ENCODE results near the gene COG5.
A peak's percentile ranks its signal among the peaks of the same experiment; 100 is the strongest.

COG5 gene

DNA sequence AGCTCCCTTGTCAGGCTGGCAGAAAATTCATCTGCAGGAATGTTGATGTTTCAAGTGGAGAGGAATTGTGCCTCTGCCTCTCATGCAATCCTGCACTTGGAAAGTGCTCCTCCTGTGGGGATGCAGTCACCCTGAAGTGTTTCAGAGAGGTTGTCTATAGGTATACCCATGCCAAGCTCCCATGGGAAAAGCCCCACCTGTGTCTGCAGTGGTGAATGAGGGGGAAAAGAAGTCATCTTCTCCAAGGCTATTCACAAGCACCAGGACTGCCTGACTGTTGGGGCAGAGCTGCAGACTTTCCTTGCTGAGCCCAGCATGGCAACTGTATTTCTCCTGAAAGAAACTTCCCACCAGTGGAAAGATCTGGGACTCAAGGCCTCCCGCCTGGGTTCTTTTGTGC, 58.4 kb downstream of the COG5 start:
- no peak for DNase-seq

DNA sequence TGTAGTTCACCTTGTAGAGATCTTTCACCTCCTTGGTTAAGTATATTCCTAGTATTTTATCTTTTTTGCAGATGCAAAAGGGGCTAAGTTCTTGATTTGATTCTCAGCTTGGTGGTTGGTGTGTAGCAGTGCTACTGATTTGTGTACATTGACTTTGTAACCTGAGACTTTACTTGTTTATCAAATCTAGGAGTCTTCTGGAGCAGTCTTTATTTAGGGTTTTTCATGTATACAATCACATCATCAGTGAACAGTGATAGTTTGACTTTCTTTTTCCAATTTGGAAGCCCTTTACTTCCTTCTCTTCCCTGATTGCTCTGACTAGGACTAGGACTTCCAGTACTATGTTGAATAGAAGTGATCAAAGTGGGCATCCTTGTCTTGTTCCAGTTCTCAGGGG, 60.0 kb downstream of the COG5 start:
- DNase-seq = peak; percentile 37

DNA sequence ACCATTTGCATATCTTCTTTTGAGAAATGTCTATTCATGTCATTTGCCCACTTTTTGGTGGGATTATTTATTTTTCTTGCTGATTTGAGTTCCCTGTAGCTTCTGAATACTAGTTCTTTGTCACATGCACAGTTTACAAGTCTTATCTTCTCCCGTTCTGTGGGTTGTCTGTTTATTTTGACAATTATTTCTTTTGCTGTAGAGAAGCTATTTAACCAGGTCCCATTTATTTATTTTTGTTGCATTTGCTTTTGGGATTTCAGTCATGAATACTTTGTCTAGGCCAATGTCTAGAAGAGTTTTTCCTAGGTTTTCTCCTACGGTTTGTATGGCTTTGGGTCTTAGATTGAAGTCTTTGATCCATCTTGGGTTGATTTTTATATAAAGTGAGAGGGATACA, 60.9 kb downstream of the COG5 start:
- DNase-seq = no peak

DNA sequence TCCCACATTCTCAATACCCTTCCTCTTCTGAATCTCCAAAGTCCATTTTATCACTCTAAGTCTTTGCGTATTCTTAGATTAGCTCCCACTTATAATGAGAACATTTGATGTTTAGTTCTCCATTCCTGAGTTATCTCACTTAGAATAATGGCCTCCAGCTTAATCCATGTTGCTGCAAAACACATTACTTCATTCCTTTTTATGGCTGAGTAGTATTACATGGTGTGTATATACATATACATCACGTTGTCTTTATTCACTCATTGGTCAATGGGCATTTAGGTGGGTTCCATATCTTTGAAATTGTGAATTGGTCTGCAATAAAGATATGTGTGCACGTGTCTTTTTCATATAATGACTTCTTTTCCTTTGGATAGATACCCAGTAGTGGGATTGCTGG, 61.6 kb downstream of the COG5 start:
- DNase-seq = peak; percentile 72

DNA sequence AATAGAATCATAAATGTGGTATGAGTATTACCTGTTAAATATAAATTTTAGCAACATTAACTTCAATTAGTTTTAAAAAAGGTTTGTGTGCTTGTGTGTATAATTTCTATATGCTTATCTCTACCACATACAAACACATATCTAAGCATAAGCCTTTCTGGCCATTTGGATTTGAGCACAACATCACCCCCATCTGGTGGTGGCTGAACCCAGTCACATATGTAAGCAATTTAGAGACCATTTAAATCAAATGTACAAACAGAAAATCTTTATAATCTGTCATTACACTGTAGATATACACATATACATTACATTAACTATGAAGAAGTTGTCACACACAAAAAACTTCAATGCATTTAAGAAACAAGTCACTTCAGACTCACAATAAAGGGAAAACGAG, 62.1 kb downstream of the COG5 start:
- peak; percentile 42 for DNase-seq

DNA sequence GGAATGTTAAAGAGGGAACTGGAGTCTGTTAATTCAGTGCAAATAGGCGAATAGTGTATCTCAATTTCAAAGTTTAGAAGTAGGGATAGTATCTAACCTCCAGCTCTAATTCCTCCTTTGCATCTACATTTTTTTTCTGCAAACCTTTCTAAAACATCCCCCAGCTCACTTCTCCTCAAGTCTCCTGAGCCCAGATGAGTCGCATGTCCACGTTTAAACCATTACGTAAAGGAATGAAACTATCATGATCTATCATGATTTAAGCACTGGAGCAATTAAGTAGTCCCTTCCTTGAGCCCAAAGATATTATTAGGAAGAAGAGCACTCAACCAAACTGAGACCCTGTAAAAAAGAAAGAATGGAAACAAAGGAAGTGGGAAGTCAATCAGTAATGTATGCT, 64.0 kb downstream of the COG5 start:
- DNase-seq = no peak

DNA sequence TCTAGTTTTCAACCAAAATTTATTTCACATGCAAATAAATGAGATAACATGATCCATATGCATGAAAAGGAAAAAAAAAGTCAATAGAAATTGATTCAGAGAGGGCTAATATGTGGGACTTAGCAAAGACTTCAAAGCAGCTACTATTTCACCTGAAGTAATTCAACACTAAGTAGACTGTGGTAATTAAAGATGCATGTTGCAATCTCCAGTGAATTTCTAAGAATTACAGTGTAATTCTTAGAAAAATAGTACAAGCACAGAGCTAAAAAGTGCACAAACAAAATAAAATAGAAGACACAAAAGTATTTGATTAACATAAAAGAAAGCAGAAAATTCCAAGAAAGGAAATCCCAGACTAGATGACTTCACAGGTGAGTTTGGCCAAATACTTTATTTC, 68.2 kb downstream of the COG5 start:
- no peak for DNase-seq

DNA sequence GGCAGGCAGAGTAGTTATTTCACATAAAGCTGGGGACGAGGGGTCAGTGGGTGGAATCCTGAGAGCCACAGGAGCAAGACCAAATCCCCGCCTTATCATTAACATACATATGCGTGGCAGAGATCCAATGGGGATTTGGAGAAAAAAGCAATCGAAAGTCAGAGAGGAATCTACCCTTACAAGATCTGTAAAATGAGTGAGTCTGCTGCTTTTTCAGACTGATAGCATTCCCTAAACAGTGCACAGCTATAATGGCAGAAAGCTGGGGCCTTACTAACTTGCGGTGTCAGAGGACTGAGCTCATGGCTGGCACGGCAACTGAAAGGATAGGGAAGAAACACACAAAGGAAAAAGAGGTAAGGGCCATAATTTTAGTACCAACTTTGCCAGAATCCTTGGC, 68.8 kb downstream of the COG5 start:
- DNase-seq = no peak

DNA sequence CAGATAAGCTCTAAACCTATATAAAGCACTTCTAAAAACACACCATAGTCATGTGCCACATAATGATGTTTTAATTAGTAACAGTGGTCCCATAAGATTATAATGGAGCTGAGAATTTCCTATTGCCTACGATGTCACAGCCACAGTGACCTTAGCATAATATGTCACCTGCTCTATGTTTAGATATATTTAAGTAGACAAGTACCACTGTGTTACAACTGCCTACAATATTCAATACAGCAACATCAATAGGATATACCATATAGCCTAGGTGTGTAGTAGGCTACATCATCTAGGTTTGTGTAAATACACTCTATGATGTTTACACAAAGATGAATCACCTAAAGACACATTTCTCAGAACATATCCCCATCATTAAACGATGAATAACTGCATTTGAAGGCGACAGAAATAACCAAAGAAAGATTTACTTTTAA, 69.4 kb downstream of the COG5 start:
- DNase-seq = no peak

DNA sequence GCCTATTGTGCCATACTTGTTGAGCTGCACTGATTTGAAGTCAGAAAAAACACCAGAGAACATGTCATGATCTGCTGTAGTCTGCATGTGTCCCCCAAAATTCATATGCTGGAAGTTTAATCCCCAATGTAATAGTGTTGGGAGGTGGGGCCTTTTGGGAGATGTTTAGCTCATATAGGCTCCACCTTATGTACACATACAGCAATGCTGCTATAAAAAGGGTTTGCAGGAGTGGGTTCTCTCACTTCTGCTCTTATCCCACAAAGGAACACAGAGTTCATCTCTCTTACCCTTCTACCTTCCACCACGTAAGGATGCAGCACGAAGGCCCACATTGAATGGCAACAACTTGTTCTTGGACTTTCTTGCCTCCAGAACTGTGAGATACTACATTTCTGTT, 70.8 kb downstream of the COG5 start:
- no peak for DNase-seq

DNA sequence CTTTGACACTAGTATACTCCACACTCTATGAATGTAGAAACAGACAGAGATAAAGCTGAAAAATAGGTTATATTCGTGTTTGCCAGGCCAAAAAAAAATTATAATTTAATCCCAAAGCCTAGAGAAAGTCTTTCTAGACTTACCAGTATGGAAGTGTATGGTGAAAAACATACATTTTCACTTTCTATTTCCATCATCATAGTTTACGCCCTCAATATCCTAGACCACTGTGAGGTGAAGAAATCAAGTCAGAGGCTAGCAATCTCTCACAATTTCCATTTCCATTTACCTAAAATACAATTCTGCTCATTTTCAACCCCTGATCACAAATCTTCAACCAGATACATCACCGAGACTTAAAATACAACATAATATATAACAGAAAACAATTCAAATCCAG, 77.7 kb downstream of the COG5 start:
- no peak for DNase-seq

DNA sequence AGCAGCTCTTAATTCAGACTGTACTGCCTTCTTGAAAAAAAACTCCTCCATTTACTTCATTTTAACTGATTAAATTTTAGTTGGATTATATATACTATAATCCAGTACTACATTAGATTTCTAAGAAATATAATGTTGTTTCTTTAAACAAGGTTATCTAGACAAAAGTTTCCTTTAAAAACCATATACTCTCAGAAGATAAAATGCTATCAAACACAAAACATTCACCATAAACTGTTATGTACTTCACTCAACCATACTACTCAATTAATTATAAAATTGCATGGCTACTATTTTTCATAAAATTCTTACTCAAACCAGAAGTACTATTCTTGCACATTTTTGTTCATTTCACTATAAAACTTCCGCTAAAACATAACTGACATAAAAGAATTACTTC, 81.1 kb downstream of the COG5 start:
- DNase-seq = no peak

DNA sequence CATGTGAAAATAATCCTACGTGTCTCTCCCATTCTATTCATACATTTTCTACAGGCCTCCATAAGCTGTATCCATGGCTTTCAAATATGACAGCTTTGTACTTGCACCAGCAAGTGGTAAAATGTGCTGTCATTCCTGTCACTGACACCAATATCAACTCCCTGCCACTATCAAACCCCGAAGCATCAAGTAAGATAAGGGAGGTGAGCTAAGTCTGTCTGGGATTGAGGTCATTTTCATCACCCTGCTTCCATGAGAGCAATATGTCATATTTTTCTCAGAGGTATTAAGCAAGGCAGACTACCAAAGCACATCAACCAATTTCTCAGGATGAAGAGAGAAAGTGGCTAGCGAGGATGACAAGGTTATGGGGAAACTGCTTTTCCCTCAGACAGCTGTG, 82.8 kb downstream of the COG5 start:
- no peak for DNase-seq

DNA sequence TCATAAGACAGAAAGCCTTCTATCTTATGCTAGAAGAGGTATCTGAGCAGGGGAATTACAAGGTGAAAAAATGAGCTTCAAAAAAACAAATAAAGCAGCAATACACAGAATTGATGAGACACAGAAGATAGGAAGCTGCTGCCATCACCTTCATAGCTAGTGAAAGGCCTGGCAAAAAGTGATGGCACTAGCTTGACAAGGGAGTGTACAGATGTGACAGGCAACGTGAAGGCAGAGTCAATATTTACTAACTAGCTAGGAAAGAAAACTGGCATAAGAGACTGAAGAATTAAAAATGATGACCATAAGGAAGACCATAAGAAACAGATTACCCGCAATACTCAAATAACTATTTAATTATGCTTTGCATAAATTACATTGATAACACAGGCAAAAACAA, 84.4 kb downstream of the COG5 start:
- peak; percentile 38 for DNase-seq

DNA sequence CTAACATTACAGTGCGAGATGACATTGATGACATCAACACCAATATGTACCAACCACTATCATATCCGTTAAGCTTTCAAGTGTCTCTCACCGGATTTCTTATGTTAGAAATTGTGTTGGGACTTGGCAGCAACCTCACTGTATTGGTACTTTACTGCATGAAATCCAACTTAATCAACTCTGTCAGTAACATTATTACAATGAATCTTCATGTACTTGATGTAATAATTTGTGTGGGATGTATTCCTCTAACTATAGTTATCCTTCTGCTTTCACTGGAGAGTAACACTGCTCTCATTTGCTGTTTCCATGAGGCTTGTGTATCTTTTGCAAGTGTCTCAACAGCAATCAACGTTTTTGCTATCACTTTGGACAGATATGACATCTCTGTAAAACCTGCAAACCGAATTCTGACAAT, 89.6 kb downstream of the COG5 start:
- no peak for DNase-seq

DNA sequence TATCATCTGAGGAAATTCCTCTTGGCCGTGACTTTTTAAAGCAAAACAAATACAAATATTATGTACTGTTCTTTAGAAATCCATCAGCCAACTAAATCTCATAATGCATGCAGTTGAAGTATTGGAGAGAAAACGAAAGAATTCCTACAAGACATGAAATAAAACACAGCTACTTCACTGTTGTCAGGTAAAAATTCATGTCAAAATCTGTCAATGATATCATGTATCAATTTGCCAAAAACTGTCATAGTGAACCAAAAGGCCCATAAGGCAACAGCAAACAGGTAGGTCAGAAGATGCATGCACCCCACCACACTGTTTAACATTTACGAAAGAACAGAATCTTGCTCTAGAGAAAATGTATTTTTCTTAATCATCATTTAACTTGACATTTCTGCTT, 91.6 kb downstream of the COG5 start:
- no peak for DNase-seq

DNA sequence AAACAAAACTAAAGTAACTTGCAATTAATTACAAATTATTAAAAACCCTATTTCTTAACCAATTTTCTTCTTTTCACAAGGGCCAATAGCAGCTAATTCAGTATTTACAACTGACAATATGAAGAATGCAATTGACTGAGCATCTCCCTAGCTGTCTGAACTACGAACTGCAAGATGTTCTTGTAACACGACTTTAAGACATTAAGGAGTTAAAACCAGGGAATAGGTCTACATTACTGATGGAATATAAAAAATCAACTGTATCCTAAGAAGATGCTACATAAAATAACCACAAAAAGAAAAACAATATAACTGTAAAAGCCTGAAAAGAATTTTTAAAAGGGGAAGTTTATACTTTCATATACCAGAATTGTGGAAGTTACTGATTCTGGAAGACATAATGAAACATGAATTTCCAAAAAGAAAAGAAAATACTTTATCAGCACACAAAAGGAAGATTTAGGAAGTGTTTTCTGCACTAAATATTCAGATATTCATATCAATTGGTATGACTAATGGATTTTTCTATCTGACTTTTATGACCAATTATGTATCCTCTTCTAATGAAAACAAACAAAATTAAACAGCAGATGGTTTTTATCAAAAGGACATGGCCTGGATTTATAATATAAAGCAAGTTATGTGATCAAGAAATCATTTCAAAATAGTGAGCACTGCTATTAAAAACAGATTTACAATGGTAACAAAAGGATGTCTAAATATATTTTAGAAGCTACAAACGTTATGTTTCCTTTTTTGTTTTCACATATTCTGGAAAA, 92.2 kb downstream of the COG5 start:
- DNase-seq = no peak

DNA sequence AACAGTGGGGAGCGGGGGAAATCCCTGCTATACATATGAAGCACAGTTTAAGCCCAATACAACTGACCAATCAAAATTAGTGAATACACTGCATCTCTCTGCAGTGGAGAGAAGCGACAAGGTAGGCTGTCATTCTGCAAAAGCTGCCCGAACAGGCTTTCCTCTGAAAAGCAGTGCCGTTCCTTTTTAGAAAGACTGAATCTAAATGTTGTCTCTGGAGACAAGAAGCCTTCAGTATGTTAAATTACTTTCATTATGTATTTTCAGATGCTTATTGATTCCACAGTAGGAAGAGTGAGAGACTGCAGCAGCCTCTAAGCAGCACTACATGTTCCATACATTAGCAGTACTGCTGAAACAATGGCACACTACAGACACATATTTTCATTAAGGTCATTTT, 93.8 kb downstream of the COG5 start, which contains the start of gene GPR22:
GPR22 (plus strand) TSS at position 129 of the 400 bp plus-strand sequence. CDS start 4,004 bp downstream, outside the sequence.
- no peak for DNase-seq

DNA sequence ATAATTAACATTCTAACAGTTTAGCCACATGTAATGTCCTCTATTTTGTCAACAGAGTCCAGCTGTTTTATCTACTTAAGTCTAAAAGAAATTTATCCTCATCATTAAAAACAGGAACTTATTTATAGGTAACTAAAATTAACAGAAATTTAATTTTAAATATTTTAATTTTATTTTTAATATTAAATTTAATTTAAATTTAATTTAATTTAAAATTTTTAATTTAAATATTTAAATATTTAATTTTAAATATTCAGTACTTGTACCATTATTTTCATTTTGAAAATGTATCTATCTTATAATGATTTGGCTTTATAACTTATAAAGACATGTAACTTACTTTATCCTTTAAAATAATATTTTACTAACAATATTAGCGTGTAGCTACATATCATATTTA, 94.9 kb downstream of the COG5 start:
- DNase-seq = no peak

DNA sequence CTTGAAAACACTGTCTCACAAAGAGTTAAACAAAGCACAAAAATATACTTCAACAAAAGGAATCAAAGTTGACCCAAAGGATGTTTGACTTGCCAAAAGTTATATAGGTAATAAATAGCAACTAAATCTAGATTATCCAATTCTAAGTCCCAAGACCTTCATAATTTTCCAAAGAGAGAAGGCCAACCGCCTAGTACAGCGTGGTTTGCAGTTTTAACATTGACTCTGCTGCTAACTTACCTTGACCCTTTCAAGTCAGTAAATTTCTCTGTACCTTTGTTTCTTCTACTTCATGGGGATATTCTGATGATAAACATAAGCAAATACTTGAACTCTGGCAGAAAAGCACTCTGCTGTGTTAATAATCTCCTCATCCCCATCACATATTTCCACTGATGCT, 95.7 kb downstream of the COG5 start:
- no peak for DNase-seq

DNA sequence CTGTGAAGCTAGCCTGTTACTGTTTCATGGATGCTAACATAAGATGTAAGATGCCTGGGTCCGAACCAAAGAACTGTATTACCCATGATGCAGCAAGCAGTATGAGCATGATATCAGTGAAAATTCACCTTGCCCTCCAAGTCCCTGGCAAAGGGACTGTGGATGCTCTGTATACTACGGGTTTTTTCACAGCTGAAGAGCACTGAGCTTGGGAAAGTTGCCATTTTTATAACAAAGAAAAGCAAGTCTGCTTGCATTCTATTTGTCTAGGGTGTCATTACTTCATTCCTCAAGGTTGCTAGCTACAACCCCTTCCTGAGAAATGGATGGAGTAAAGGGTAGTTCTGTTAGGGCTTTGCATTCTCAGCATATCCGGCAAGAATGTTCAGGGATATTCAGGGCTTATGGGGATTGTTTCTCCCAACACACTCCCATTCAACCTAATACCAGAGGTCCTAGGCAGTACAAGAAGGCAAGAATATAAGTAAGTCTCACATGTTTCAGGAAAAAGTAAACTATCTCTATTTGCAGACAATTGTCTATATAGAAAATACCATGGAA, 99.0 kb downstream of the COG5 start:
- DNase-seq = no peak

DNA sequence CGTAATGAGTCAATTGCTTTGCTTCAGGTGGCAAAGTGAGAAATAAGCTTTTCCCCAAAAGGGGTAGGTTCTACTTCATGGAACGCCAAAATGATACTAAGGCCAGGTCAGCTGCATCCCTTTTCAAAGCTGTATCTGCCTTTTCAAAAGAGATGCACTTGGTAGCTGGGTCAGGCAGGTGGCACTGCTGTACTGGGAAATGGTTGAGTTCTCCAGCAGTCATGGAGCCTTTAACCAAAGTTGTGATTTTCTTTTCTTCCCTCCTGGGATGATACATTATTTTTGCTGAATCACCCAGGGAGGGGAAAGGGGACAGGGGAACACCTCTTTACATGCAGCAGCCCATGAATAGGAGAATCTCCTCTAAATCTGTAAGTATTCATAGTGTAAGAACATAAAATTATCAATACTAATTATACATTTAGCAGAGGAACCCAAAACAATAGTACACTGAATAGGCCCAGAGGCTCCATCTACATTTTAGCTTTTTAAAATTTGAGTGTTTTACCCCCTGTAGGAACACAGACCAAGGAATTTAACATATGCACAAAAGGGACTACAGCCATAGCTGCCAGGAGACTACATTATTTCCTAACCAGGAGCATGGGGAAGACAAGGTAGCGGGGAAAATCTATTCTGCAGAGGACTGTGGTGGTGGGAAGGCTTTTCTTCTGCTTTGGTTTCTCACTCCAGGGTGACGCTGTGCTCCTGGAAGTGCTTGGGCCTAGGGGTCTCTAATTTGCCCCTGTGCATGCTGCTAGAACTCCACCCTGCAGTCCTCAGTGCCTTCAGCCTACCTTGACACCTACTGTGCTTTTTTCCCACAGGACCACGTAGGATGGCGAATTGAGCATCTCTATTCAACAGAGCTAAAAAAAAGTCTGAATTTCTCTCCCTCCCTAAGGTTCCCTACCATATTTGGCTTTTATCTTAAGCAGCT, 100.3 kb downstream of the COG5 start:
- peak; percentile 47 for DNase-seq

DNA sequence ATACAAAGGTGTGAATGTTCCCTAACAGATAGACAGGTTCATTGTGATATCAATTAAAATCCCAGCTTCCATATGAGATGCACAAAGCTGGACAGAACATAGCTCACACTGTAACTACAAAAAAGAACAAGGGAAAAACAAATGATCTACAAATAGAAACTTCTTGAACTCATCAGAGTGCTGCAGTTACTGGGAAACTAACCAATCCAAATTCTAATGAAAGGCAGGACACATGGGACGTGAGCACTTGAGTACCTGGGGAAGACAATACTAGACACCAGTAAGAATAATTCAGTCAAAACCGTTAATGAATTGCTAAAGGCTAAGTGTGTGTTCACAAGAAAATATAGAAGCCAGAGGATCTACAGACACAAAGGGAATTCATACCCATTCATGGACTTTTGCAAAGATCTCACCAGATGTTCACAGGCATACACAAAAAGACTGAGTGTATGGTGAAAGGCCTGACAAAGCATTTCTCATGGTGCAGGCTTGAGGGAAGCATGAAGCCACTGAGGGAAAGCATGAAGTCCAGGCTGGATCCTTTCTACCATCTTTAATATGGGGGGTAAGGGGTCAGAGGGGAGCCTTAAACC, 101.7 kb downstream of the COG5 start:
- DNase-seq = no peak

Data from NCI-H526 treated with DMSO at 0.1 percent for 48 hours (cell line).